Hepatic stellate cell (primary cell): ENCODE data around the gene ASAP2.
A peak's percentile ranks its signal among the peaks of the same experiment; 100 is the strongest.

ENCODE experiments used
- DNase-seq: peaks from one replicate; pipeline ENCODE4 v3.0.0; 2011; ENCODE audit warnings: low spot score

ASAP2 gene

GRCh38 chr2:9347411-9347881 is 140.8 kb downstream of the ASAP2 start:
- DNase-seq: peak; percentile 47

GRCh38 chr2:9354318-9354717 is 147.7 kb downstream of the ASAP2 start:
- no peak for DNase-seq

- DNase-seq: no peak
These were observed 148.7 kb downstream of the ASAP2 start for GRCh38 chr2:9355270-9355669.

GRCh38 chr2:9355716-9356115 is 149.1 kb downstream of the ASAP2 start:
- no peak for DNase-seq

- DNase-seq: no peak
These were observed 149.6 kb downstream of the ASAP2 start for GRCh38 chr2:9356261-9356660.

GRCh38 chr2:9358846-9359245 is 152.2 kb downstream of the ASAP2 start:
- DNase-seq: no peak

GRCh38 chr2:9359463-9359862 is 152.9 kb downstream of the ASAP2 start:
- no peak for DNase-seq

GRCh38 chr2:9360110-9360509 is 153.5 kb downstream of the ASAP2 start:
- no peak for DNase-seq

GRCh38 chr2:9360701-9361100 is 154.1 kb downstream of the ASAP2 start:
- no peak for DNase-seq

- DNase-seq: no peak
These were observed 157.8 kb downstream of the ASAP2 start for GRCh38 chr2:9364373-9364772.

- DNase-seq: peak; percentile 70
These were observed 158.3 kb downstream of the ASAP2 start for GRCh38 chr2:9364791-9365497.

- no peak for DNase-seq
These were observed 158.9 kb downstream of the ASAP2 start for GRCh38 chr2:9365498-9366019.

GRCh38 chr2:9366026-9366425 is 159.4 kb downstream of the ASAP2 start:
- no peak for DNase-seq

- DNase-seq: no peak
These were observed 164.1 kb downstream of the ASAP2 start for GRCh38 chr2:9370746-9371145.

GRCh38 chr2:9373047-9373446 is 166.4 kb downstream of the ASAP2 start:
- no peak for DNase-seq

- no peak for DNase-seq
These were observed 166.9 kb downstream of the ASAP2 start for GRCh38 chr2:9373476-9373875.

GRCh38 chr2:9374071-9374730 is 167.6 kb downstream of the ASAP2 start:
- no peak for DNase-seq

GRCh38 chr2:9375857-9376428 is 169.3 kb downstream of the ASAP2 start:
- no peak for DNase-seq

GRCh38 chr2:9377461-9378097 is 171.0 kb downstream of the ASAP2 start:
- no peak for DNase-seq

- DNase-seq: peak; percentile 94
These were observed 172.1 kb downstream of the ASAP2 start for GRCh38 chr2:9378433-9379390.

GRCh38 chr2:9379391-9379755 is 172.8 kb downstream of the ASAP2 start:
- no peak for DNase-seq
